ENCODE results near the gene KIF3C.

Gene KIF3C

GRCh38 chr2:25954199-25954752, 28.0 kb downstream of the KIF3C start:
- POLR2A ChIA-PET: no interaction called here

DNA sequence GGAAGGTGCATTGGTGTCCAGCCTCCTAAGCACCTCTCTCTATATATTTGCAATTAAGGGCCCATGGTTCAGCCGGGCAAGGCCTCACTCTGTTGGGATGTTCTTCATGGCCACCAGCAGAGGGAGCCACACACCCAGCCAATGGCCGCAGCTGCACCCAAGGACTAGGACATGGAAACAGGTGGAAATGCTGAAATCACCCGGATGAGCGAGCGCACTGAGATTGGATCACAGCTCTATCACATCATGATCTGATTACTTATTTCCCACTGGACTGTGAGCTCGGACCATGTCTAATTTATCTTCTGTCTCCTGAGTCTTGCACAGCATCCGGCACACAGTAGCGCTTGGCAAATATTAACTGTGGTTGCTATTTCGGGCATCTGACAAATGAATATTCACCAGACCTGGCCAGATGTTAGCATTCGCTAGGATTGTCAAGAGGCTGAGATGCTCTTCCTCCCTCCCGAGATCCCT, 31.2 kb downstream of the KIF3C start:
- TF ChIP-seq PKNOX1 (IDR thresholded peaks at IDR 0.05): 0 out of 2 replicates have a peak, but pooled peaks have one; percentile 35
- no peak for TF ChIP-seq CTBP1 (IDR thresholded peaks at IDR 0.05; ENCODE audit: borderline replicate concordance)
- ChIA-PET POLR2A (no interaction called here), CTCF (interaction anchor here (0.6 to 1.4 kb wide), 3 partner anchors 9 to 195 kb away, joined by 3 to 9 read pairs (median 4); no protein-coding TSS in a partner anchor)
- DNase-seq (ENCODE audit: extremely low spot score): peak; percentile 85

More at GRCh38 chr2:25954199-25954752, 28.0 kb downstream of the KIF3C start:
- DNase-seq (ENCODE audit: extremely low spot score): no peak
- TF ChIP-seq FOXA1 (IDR thresholded peaks at IDR 0.05): no peak
- TF ChIP-seq BHLHE40 (IDR thresholded peaks at IDR 0.05; ENCODE audit: borderline replicate concordance): no peak
- no peak for TF ChIP-seq ELF4 (IDR thresholded peaks at IDR 0.05)
- TF ChIP-seq TARDBP (IDR thresholded peaks at IDR 0.05): no peak
- no peak for TF ChIP-seq NFRKB (IDR thresholded peaks at IDR 0.05)
- TF ChIP-seq PKNOX1 (IDR thresholded peaks at IDR 0.05): no peak
- TF ChIP-seq ARNT (IDR thresholded peaks at IDR 0.05): no peak
- TF ChIP-seq FOXK2 (IDR thresholded peaks at IDR 0.05): no peak
- TF ChIP-seq HDGF (IDR thresholded peaks at IDR 0.05; ENCODE audit: borderline replicate concordance): no peak
- TF ChIP-seq ZNF384 (IDR thresholded peaks at IDR 0.05): no peak
- CTCF ChIA-PET: interaction anchor here (0.7 kb wide), 1 partner anchor 195 kb away, joined by 3 read pairs; no protein-coding TSS in a partner anchor

- CTCF ChIA-PET: no interaction called here
- POLR2A ChIA-PET: no interaction called here
- no peak for TF ChIP-seq CTBP1 (IDR thresholded peaks at IDR 0.05; ENCODE audit: borderline replicate concordance)
- no peak for TF ChIP-seq ZNF384 (IDR thresholded peaks at IDR 0.05)
- no peak for TF ChIP-seq FOXK2 (IDR thresholded peaks at IDR 0.05)
- TF ChIP-seq LEF1 (IDR thresholded peaks at IDR 0.05; ENCODE audit: borderline replicate concordance): no peak
- TF ChIP-seq HDGF (IDR thresholded peaks at IDR 0.05; ENCODE audit: borderline replicate concordance): no peak
- TF ChIP-seq BHLHE40 (IDR thresholded peaks at IDR 0.05; ENCODE audit: borderline replicate concordance): no peak
- TF ChIP-seq PKNOX1 (IDR thresholded peaks at IDR 0.05): no peak
- DNase-seq (ENCODE audit: extremely low spot score): no peak
These were observed 33.9 kb downstream of the KIF3C start for GRCh38 chr2:25948437-25948836.

GRCh38 chr2:25941042-25941441, 41.3 kb downstream of the KIF3C start:
- ChIA-PET CTCF (no interaction called here), POLR2A (interaction anchor here (0.9 kb wide), 1 partner anchor 63 kb away, joined by 3 read pairs; the partner anchor contains the start of gene ASXL2)
- DNase-seq (ENCODE audit: extremely low spot score): no peak
- TF ChIP-seq L3MBTL2 (conservative IDR thresholded peaks at IDR 0.05): no peak
- TF ChIP-seq TARDBP (IDR thresholded peaks at IDR 0.05): no peak
- no peak for TF ChIP-seq ELF4 (IDR thresholded peaks at IDR 0.05)
- no peak for TF ChIP-seq CTBP1 (IDR thresholded peaks at IDR 0.05; ENCODE audit: borderline replicate concordance)
- no peak for TF ChIP-seq PKNOX1 (IDR thresholded peaks at IDR 0.05)
- TF ChIP-seq HDGF (IDR thresholded peaks at IDR 0.05; ENCODE audit: borderline replicate concordance): no peak
- TF ChIP-seq FOXK2 (IDR thresholded peaks at IDR 0.05): no peak
- TF ChIP-seq NFRKB (IDR thresholded peaks at IDR 0.05): no peak
- no peak for TF ChIP-seq FOXA1 (IDR thresholded peaks at IDR 0.05)
- no peak for TF ChIP-seq ARNT (IDR thresholded peaks at IDR 0.05)
- no peak for TF ChIP-seq ZNF384 (IDR thresholded peaks at IDR 0.05)
- TF ChIP-seq SUZ12 (IDR thresholded peaks at IDR 0.05): no peak
- no peak for TF ChIP-seq BHLHE40 (IDR thresholded peaks at IDR 0.05; ENCODE audit: borderline replicate concordance)
- TF ChIP-seq LEF1 (IDR thresholded peaks at IDR 0.05; ENCODE audit: borderline replicate concordance): no peak
- no peak for TF ChIP-seq SP1 (IDR thresholded peaks at IDR 0.05)
- no peak for TF ChIP-seq FOXM1 (IDR thresholded peaks at IDR 0.05; ENCODE audit: borderline replicate concordance)

DNA sequence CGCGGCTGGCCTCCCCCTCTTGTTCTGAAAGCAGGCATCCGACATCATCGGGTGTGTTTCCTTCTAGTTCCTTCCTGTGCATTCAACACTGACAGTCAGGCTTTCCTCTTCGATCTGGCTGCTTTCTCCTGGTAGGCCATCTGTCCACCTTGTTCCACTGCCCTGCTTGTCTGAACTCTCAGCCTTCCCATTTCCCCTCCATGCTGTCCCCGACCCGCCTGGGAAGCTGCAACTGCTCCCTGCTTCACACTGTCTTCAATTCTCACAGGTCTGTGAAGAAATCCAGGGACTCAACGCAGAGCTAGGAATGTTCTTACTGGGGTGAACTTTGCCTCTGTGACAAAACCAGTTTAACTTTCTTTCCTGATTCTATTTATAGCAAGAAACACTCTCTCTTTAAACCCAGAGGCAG, 43.0 kb downstream of the KIF3C start:
- TF ChIP-seq NFRKB (IDR thresholded peaks at IDR 0.05): no peak
- TF ChIP-seq L3MBTL2 (conservative IDR thresholded peaks at IDR 0.05): no peak
- TF ChIP-seq SUZ12 (IDR thresholded peaks at IDR 0.05): no peak
- no peak for TF ChIP-seq ARNT (IDR thresholded peaks at IDR 0.05)
- no peak for TF ChIP-seq BHLHE40 (IDR thresholded peaks at IDR 0.05; ENCODE audit: borderline replicate concordance)
- TF ChIP-seq FOXM1 (IDR thresholded peaks at IDR 0.05; ENCODE audit: borderline replicate concordance): no peak
- no peak for TF ChIP-seq LEF1 (IDR thresholded peaks at IDR 0.05; ENCODE audit: borderline replicate concordance)
- TF ChIP-seq SP1 (IDR thresholded peaks at IDR 0.05): no peak
- no peak for TF ChIP-seq FOXK2 (IDR thresholded peaks at IDR 0.05)
- TF ChIP-seq ELF4 (IDR thresholded peaks at IDR 0.05): no peak
- TF ChIP-seq ZNF384 (IDR thresholded peaks at IDR 0.05): no peak
- DNase-seq (ENCODE audit: extremely low spot score): no peak
- POLR2A ChIA-PET: no interaction called here
- CTCF ChIA-PET: interaction anchor here (1.0 kb wide), 1 partner anchor 87 kb away, joined by 3 read pairs; no protein-coding TSS in a partner anchor

GRCh38 chr2:25938345-25938744, 44.0 kb downstream of the KIF3C start:
- DNase-seq (ENCODE audit: extremely low spot score): no peak
- POLR2A ChIA-PET: no interaction called here
- TF ChIP-seq NFRKB (IDR thresholded peaks at IDR 0.05) (no peak), PKNOX1 (IDR thresholded peaks at IDR 0.05) (no peak), FOXA1 (IDR thresholded peaks at IDR 0.05) (no peak), ZNF384 (IDR thresholded peaks at IDR 0.05) (no peak), SP1 (IDR thresholded peaks at IDR 0.05) (no peak), FOXM1 (IDR thresholded peaks at IDR 0.05; ENCODE audit: borderline replicate concordance) (no peak), HDGF (IDR thresholded peaks at IDR 0.05; ENCODE audit: borderline replicate concordance) (no peak), CTBP1 (IDR thresholded peaks at IDR 0.05; ENCODE audit: borderline replicate concordance) (no peak), FOXK2 (IDR thresholded peaks at IDR 0.05) (no peak), TARDBP (IDR thresholded peaks at IDR 0.05) (no peak), BHLHE40 (IDR thresholded peaks at IDR 0.05; ENCODE audit: borderline replicate concordance) (no peak), L3MBTL2 (conservative IDR thresholded peaks at IDR 0.05) (no peak), SUZ12 (IDR thresholded peaks at IDR 0.05) (no peak), ELF4 (IDR thresholded peaks at IDR 0.05) (no peak), ARNT (IDR thresholded peaks at IDR 0.05) (no peak), LEF1 (IDR thresholded peaks at IDR 0.05; ENCODE audit: borderline replicate concordance) (no peak)
- CTCF ChIA-PET: no interaction called here

Measured in HEK293T (cell line).